ENCODE data around the gene HSCB.
"Not testable (repeated sequence)": the region's sequence is repeated elsewhere in the genome, so short reads cannot be mapped to it uniquely, and the experiment has no call there.

The HSCB gene

GRCh38 chr22:28741785-28742561 lies at the start of gene HSCB, which contains the start of gene CHEK2:
TSS of gene HSCB (plus strand) at chr22:28742039. CDS start at chr22:28742096, 57 bp downstream.
TSS of gene CHEK2 (minus strand) at chr22:28741820. CDS start at chr22:28734721, 7,099 bp downstream.
- Histone ChIP-seq H3K27me3 (no peaks in the 10 kb centered on the region), H3K9me3 (no peaks in the 10 kb centered on the region), H3K36me3 (peaks cover 5 to 35% (median 33%) of the 10 kb centered on the region in 3 donors), H3K27ac (peak within 1 kb of the TSS; percentile 97 to 100), H3K4me1 (peaks cover 0 to 13% (median 11%) of the 10 kb centered on the region in 4 donors), H3K4me3 (peak within 1 kb of the TSS; percentile 73 to 99)
- TF ChIP-seq CTCF (IDR thresholded peaks at IDR 0.05) = no peak
- intact Hi-C loops (cut with DNase I; ENCODE audit: low total_unique reads) = loop anchor here (10.0 kb wide), 2 partner anchors 53 to 57 kb away; no protein-coding TSS in a partner anchor
- DNase-seq = peak; percentile 99

GRCh38 chr22:28693041-28693760 lies 48.6 kb upstream of the HSCB start:
- H3K4me3 ChIP-seq; H3K4me1 ChIP-seq; H3K27me3 ChIP-seq; H3K27ac ChIP-seq; DNase-seq; H3K9me3 ChIP-seq; intact Hi-C loops (cut with DNase I; ENCODE audit: low total_unique reads); H3K36me3 ChIP-seq: not testable (repeated sequence)

DNA sequence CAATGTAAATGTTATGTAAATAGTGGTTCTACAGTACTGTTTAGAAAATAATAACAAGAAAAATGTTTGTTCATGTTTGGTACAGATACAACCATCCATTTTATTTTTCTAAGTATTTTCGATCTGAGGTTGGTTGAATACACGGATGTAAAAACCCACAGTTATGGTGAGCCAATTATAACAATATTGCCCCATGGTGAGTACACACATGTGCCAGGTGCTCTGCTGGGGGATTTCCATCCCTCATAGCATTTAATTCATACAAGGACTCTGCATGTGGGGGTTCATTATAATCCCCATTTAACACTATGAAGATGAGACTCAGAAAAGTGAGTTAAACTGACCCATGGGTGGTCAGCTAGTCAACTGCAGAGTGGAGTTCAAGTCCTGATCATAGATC lies 38.9 kb upstream of the HSCB start:
- no peaks in the 10 kb centered on the region for H3K4me1 ChIP-seq
- no peaks in the 10 kb centered on the region for H3K9me3 ChIP-seq
- no peak overlapping the region for H3K27ac ChIP-seq
- intact Hi-C loops (cut with DNase I; ENCODE audit: low total_unique reads) = no loop called here
- no peaks in the 10 kb centered on the region for H3K27me3 ChIP-seq
- no peak for TF ChIP-seq CTCF (IDR thresholded peaks at IDR 0.05)
- H3K4me3 ChIP-seq = no peak overlapping the region
- no peaks in the 10 kb centered on the region for H3K36me3 ChIP-seq
- DNase-seq = no peak

GRCh38 chr22:28703436-28703835 lies 38.4 kb upstream of the HSCB start:
- DNase-seq = no peak
- no peak for TF ChIP-seq CTCF (IDR thresholded peaks at IDR 0.05)
- Histone ChIP-seq H3K4me3 (no peak overlapping the region), H3K27me3 (no peaks in the 10 kb centered on the region), H3K9me3 (no peaks in the 10 kb centered on the region), H3K4me1 (no peaks in the 10 kb centered on the region), H3K36me3 (no peaks in the 10 kb centered on the region), H3K27ac (no peak overlapping the region)
- intact Hi-C loops (cut with DNase I; ENCODE audit: low total_unique reads) = no loop called here

DNA sequence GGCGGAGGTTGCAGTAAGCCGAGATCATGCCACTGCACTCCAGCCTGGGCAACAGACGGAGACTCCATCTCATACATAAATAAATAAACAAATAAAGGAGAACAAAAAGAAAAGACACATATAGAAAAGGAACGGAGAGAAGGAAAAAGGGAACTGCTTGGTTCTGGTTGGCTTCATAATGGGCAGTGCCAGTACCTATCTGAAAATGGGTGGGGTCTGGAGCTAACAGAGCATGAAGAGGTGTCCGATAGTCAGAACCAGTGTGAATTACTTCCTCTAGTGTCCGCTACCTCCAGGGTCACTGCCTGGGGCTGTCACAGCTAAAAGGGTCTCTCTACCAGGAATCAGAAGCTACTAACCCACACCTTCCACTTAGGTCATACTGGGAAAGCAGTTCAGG lies 35.0 kb upstream of the HSCB start:
- Histone ChIP-seq H3K9me3 (no peaks in the 10 kb centered on the region), H3K27ac (no peak overlapping the region), H3K4me3 (no peak overlapping the region), H3K4me1 (peaks cover 0 to 7% (median 4%) of the 10 kb centered on the region in 4 donors), H3K27me3 (no peaks in the 10 kb centered on the region), H3K36me3 (no peaks in the 10 kb centered on the region)
- intact Hi-C loops (cut with DNase I; ENCODE audit: low total_unique reads) = no loop called here
- DNase-seq = peak in 1 of 2 donors; percentile 10
- no peak for TF ChIP-seq CTCF (IDR thresholded peaks at IDR 0.05)

DNA sequence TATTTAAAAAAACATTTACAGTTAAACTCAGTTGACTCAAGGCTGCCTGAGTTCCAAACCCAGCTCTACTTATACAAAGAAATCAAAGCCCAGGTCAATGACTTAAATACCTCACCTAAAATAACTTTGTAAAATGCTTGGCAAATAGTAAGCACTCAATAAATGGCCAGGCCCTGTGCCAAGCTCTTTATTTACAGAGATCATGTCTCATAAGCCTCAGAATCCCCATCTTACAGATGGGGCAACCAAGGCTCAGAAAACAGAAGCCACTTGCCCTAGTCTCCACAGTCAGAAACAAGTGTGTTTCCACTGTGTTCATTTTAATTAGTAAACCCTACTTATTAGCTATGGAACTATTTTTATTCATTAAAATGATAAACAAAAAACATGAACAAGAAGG lies 31.7 kb upstream of the HSCB start:
- TF ChIP-seq CTCF (IDR thresholded peaks at IDR 0.05) = no peak
- Histone ChIP-seq H3K4me1 (peaks cover 0 to 15% (median 5%) of the 10 kb centered on the region in 4 donors), H3K27me3 (no peaks in the 10 kb centered on the region), H3K27ac (peak overlapping the region in 1 of 2 donors; percentile 2), H3K9me3 (no peaks in the 10 kb centered on the region), H3K36me3 (no peaks in the 10 kb centered on the region), H3K4me3 (no peak overlapping the region)
- DNase-seq = no peak
- intact Hi-C loops (cut with DNase I; ENCODE audit: low total_unique reads) = no loop called here
